ENCODE results near the gene CUX1.
"Not testable (repeated sequence)": the region's sequence is repeated elsewhere in the genome, so short reads cannot be mapped to it uniquely, and the experiment has no call there.

The CUX1 gene

DNA sequence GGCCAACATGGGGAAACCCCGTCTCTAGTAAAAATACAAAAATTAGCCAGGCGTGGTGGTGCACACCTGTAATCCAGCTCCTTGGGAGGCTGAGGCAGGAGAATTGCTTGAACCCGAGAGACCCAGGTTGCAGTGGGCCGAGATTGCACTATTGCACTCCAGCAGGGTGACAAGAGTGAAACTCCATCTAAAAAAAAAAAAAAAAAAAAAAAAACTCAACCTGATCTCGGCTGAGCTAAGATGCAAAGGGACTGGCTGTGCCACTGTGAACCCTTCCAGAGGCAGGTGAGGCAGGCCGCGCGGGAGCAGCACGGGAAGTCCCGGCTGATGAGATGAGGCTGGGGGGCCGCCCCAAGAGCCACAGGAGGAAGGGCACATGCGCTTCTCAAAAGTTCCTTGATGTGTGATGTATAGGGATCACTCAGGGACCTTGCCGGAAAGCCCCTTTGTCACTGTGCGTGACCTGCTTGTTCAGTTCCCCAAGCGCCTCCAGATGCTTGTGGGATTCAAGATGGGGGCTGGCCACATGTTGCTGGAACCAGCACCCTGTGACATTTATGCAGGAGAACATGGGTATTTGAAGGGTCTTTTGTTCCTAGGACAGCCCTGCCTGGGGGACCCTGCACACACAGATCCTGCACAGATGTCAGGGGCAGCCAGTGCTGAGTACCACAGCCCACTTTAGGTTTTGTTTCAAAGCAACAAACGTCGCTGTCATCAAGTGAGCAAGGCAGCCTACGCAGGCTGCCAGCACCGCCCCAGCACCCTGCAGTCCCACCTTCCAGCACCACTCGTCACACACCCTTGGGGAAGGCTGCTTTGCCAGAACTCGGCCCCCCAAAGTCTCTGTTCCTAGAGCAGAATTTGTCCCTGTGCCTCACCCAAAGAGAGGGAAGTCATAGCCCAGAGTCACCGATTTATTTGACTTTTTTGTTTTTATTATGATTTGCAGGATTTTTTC is 394.4 kb downstream of the CUX1 start:
- no peak for ATAC-seq
- no peaks in the 10 kb centered on the region for H3K9me3 Mint-ChIP-seq
- no peak overlapping the region for H3K4me3 Mint-ChIP-seq
- H3K36me3 Mint-ChIP-seq (ENCODE audit: low read depth) = peaks cover 10% of the 10 kb centered on the region
- H3K27ac Mint-ChIP-seq = no peak overlapping the region
- no peaks in the 10 kb centered on the region for H3K4me1 Mint-ChIP-seq
- no peaks in the 10 kb centered on the region for H3K27me3 Mint-ChIP-seq
- no peak for DNase-seq

DNA sequence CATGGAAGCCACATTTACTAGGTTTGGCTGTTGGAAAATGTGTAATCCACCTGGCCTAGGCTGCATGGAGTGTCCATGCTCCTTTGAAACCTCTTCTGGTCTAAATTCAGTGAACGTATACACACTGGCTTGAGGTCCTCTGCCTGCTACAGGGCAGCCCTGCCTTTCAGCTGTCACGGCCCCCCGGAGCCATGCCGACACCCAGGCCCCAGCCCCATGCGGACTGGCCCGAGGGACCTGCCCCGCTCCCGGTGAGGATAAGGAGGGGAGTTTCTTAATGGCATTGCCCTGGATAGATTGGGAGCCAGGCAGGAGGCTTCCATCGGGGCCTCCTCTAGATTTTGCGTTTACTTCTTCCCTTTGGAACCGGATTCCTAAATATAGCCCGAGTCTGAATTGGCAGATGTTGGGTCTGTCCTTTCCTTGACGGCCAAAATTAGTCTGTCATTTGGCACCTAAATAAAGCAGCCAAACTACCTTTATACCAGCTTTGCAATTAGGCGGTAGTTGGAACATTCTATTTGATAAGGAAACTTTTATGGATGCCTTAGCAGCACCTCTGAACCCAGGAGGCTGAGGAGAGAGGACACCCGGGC is 397.1 kb downstream of the CUX1 start:
- no peak for ATAC-seq
- Mint-ChIP-seq H3K9me3 (no peaks in the 10 kb centered on the region), H3K4me3 (no peak overlapping the region), H3K36me3 (ENCODE audit: low read depth) (peaks cover 7% of the 10 kb centered on the region), H3K4me1 (no peaks in the 10 kb centered on the region), H3K27me3 (no peaks in the 10 kb centered on the region), H3K27ac (no peak overlapping the region)
- no peak for DNase-seq

DNA sequence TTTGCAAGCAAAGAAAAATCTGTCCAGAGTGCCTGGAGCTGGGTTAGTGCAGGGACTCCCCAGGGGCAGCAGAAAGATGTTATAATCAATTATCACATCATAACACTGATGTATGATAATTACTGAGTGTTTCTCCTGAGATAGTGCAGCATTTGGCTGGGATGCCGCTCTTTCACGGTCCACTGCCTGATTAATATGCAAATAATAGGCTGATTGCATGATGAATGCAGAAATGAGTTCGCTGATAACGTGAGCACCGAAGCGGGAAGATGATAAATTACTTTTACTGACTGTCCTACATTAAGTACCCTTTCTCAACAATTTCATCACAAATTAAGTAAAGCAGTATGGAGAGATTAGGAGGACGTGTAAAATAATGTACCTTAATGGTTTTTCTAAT is 397.8 kb downstream of the CUX1 start:
- Mint-ChIP-seq H3K4me3 (no peak overlapping the region), H3K4me1 (no peaks in the 10 kb centered on the region), H3K9me3 (no peaks in the 10 kb centered on the region), H3K27me3 (no peaks in the 10 kb centered on the region), H3K27ac (no peak overlapping the region), H3K36me3 (ENCODE audit: low read depth) (peaks cover 7% of the 10 kb centered on the region)
- DNase-seq (no peak), ATAC-seq (no peak)

DNA sequence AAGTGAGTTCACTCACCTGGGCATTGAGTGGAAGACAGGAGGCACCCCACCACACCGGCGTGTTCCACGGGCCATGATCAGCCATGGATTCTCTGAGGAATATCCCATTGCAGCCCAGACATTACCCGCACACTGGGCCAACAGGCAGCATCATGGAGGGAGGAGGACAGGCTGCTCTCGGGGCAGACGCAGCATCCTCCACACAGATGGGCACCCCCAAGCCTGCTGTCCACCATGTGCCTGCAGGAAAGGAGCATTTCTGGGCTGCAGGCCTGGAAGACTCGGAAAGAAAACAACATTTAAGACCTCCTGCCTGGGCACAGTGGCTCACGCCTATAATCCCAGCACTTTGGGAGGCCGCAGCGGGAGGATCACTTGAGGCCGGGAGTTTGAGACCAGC is 398.3 kb downstream of the CUX1 start:
- Mint-ChIP-seq H3K27me3 (no peaks in the 10 kb centered on the region), H3K4me3 (no peak overlapping the region), H3K27ac (no peak overlapping the region), H3K36me3 (ENCODE audit: low read depth) (peaks cover 4% of the 10 kb centered on the region), H3K4me1 (no peaks in the 10 kb centered on the region), H3K9me3 (no peaks in the 10 kb centered on the region)
- ATAC-seq (no peak), DNase-seq (no peak)

DNA sequence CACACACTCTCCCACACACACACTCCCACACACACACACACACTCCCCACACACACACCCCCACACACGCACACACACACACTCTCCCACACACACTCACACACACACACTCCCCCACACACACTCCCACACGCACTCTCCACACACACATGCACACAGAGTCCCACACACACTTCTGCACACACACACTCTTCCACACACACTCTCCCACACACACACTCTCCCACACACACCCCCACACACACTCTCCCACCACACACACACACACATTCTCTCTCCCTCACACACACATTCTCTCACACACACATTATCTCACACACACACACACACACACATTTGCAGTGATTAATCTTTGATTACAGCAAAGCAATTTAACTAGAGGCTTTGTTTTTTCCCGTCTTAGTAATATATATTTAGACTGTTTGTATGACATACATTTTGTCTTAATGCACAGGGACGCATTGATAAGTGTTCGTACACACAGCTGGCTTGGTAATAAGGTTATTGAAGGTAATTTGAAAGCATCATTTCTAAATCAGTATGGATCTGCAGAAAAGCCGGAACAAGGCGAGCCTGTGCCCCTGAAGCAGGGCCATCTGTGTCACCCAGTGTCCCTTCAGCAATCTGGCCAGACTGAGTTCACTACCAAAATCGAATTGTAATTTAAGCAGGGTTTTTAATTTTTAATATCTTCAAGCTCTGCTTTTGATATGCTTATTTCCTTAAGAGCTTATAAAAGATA is 399.3 kb downstream of the CUX1 start:
- no peaks in the 10 kb centered on the region for H3K9me3 Mint-ChIP-seq
- H3K4me3 Mint-ChIP-seq = no peak overlapping the region
- H3K4me1 Mint-ChIP-seq = no peaks in the 10 kb centered on the region
- peaks cover 2% of the 10 kb centered on the region for H3K36me3 Mint-ChIP-seq (ENCODE audit: low read depth)
- H3K27me3 Mint-ChIP-seq = no peaks in the 10 kb centered on the region
- H3K27ac Mint-ChIP-seq = no peak overlapping the region
- ATAC-seq (no peak), DNase-seq (no peak)

DNA sequence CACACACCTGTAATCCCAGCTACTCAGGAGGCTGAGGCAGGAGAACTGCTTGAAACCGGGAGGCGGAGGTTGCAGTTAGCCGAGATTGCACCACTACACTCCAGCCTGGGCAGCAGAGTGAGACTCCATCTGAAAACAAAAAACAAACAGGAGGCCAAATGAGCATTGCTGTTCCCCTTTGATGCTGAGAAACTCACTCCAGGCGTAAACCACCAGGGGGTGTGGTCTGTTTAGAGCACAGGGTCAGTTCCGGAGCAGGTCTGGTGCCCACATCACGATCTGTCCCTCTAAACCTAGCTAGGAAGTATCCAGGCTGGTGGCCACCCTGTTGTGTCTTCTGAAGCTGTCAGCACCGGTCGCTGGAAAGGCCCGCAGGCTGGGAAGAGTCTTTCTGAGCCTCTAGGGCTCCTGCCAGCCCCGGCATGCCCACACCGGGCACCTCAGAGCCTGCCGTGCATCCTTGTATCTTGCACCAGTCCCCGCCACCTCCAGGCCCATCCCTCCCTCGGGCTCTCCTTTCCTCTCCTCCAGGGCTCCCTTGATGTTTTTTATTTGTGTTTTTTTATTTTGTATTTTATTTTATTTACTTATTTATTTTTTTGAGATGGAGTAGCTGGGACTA is 402.9 kb downstream of the CUX1 start:
- no peak for DNase-seq
- Mint-ChIP-seq H3K4me3 (no peak overlapping the region), H3K27ac (no peak overlapping the region), H3K9me3 (no peaks in the 10 kb centered on the region), H3K36me3 (ENCODE audit: low read depth) (peaks cover 2% of the 10 kb centered on the region), H3K4me1 (no peaks in the 10 kb centered on the region), H3K27me3 (no peaks in the 10 kb centered on the region)
- ATAC-seq = no peak

DNA sequence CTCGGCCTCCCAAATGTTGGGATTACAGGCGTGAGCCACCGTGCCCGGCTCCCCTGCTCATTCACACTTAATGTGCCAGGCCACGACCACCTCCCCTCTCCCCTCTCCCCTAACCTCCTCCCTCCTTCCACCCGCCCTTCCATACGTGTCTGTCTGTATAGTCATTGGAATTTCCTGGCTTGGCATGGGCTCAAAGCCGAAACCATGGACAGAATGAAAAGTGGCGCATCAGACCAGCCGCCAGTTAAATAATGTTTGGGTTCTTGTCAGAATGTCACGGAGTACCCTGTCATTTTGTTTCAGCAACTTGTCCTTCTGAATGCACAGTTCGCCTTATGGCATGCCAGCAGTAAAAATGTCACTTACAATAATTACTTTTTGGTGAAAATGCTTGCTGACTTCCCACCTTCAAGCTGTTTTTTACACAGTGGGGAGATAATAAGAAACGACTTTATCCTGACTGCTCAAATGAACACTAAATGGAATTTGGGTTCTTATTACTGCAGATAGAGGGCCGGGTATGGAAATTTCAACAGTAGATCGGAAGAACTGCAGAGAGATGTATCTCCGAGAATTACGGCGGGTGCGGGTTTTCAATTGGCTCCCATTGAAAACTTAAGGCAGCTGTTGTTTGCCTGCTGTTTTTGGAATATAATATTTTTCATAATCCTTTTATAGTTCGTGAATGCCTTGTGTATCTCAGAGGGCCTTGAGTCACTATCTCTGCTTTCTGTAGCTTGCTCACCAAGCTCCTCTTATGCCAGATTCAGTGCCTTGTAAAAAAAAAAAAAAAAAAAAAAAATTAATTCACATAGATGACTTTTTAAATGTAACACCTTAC is 403.8 kb downstream of the CUX1 start:
- H3K9me3 Mint-ChIP-seq = no peaks in the 10 kb centered on the region
- ATAC-seq (no peak), DNase-seq (no peak)
- H3K27ac Mint-ChIP-seq = no peak overlapping the region
- H3K4me3 Mint-ChIP-seq = no peak overlapping the region
- no peaks in the 10 kb centered on the region for H3K4me1 Mint-ChIP-seq
- H3K27me3 Mint-ChIP-seq = no peaks in the 10 kb centered on the region
- peaks cover 2% of the 10 kb centered on the region for H3K36me3 Mint-ChIP-seq (ENCODE audit: low read depth)

DNA sequence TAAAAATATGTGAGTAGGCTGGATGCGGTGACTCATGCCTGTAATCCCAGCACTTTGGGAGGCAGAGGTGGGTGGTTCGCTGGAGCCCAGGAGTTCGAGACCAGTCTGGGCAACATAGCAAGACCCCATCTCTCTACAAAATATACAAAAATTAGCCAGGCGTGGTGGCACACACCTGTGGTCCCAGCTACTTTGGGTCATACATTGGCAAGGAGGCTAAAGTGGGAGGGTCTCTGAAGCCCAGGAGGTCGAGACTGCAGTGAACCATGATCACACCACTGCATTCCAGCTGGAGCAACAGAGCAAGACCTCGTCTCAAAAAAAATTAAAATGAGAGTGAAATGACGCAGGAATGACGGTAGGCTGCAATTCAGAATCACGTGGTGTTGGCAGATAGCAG is 404.5 kb downstream of the CUX1 start:
- Mint-ChIP-seq H3K4me3 (no peak overlapping the region), H3K27me3 (no peaks in the 10 kb centered on the region), H3K9me3 (no peaks in the 10 kb centered on the region), H3K27ac (no peak overlapping the region), H3K4me1 (no peaks in the 10 kb centered on the region), H3K36me3 (ENCODE audit: low read depth) (no peaks in the 10 kb centered on the region)
- DNase-seq (no peak), ATAC-seq (no peak)

DNA sequence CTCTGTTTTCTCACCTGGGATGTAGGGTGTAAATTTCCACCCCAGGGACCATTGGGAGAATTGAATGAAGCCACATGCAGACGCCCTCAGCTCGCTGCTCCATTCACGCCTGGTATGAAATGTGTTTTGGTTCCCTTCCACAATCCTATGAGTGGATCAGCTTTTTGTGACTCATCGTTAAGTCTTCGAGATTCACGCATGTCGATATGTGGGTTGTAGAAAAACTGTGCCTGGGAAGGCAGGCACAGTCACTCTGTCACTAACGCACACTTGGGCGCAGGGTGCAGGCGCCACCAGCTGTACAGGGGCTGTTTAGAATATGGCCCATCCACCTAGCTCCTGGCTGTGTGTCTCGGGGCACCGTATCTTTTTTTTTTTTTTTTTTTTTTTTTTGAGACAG is 405.0 kb downstream of the CUX1 start:
- ATAC-seq = no peak
- H3K4me3 Mint-ChIP-seq = no peak overlapping the region
- H3K36me3 Mint-ChIP-seq (ENCODE audit: low read depth) = no peaks in the 10 kb centered on the region
- no peak overlapping the region for H3K27ac Mint-ChIP-seq
- no peaks in the 10 kb centered on the region for H3K4me1 Mint-ChIP-seq
- no peak for DNase-seq
- H3K27me3 Mint-ChIP-seq = no peaks in the 10 kb centered on the region
- no peaks in the 10 kb centered on the region for H3K9me3 Mint-ChIP-seq

DNA sequence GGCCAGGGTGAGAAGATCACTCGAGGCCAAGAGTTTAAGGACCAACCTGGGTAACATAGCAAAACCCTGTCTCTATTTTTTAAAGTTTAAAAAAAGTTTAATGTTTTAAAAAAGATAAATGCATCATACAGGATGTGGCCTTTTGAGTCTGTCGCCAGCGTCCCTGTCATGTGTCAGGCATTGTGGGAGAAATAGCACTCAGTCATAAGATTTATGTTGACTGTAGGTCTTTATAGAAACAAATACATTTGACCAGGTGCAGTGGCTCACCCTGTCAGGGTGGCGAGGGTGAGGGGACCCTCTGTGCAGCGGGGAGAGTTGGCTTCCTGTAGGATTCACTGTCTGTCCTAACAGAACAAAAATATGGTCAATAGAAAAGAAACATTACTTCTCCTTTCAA is 405.8 kb downstream of the CUX1 start:
- H3K36me3 Mint-ChIP-seq (ENCODE audit: low read depth) = no peaks in the 10 kb centered on the region
- DNase-seq = no peak
- no peaks in the 10 kb centered on the region for H3K27me3 Mint-ChIP-seq
- no peaks in the 10 kb centered on the region for H3K9me3 Mint-ChIP-seq
- H3K4me3 Mint-ChIP-seq = no peak overlapping the region
- no peaks in the 10 kb centered on the region for H3K4me1 Mint-ChIP-seq
- no peak overlapping the region for H3K27ac Mint-ChIP-seq
- ATAC-seq = no peak

DNA sequence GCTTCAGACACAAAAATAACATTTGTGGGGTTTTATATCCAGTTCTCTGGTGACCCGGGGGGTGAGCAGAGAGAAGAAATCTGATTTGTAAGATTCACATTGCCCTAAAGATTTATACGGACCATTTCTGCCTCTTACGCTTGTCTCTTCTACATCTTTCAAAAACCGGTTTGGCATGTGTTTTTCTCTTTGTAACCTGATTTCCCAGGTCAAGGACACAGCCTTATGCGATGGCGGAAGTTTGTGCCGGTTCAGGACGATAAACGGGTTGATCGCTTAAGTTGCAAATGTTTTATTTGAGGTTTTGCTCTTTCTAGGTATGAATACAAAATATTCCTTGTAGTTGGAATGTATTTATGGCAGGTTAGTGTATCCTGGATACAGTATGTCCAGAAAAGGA is 407.6 kb downstream of the CUX1 start:
- Mint-ChIP-seq H3K9me3 (no peaks in the 10 kb centered on the region), H3K4me3 (no peak overlapping the region), H3K27ac (no peak overlapping the region), H3K27me3 (no peaks in the 10 kb centered on the region), H3K36me3 (ENCODE audit: low read depth) (no peaks in the 10 kb centered on the region), H3K4me1 (no peaks in the 10 kb centered on the region)
- ATAC-seq (no peak), DNase-seq (no peak)

DNA sequence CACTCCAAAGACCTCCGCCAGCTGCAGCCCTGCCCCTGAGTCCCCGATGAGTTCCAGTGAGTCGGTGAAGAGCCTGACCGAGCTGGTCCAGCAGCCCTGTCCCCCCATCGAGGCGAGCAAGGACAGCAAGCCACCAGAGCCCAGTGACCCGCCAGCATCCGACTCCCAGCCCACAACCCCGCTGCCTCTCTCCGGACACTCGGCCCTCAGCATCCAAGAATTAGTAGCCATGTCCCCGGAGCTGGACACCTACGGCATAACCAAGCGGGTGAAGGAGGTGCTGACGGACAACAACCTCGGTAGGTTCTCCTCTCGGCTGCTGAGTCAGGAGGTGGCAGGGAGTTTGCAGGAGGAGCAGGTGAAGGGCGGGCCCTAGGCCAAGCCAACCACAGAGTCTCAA is 409.9 kb downstream of the CUX1 start:
- H3K9me3 Mint-ChIP-seq = no peaks in the 10 kb centered on the region
- H3K36me3 Mint-ChIP-seq (ENCODE audit: low read depth) = no peaks in the 10 kb centered on the region
- no peak overlapping the region for H3K4me3 Mint-ChIP-seq
- H3K27me3 Mint-ChIP-seq = no peaks in the 10 kb centered on the region
- DNase-seq = no peak
- no peaks in the 10 kb centered on the region for H3K4me1 Mint-ChIP-seq
- no peak overlapping the region for H3K27ac Mint-ChIP-seq
- no peak for ATAC-seq

DNA sequence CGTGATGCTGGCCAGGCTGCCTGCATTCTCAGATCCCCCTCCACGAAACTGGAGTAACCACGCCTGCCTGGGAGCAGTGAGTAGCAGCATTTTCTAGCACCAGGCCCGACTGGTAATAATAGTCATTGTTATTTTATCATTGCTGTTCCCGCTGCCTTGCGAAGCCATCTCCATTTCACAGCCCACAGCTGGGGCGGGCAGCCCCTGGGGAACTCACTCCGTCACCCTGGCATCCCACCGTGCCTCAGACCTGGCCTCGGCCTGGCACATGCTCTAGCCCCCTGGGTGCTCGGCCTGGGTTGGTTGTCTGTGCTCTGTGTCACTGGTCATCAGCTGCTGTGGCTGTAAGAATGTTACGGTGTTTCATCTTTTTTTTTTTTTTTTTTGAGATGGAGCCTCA is 411.5 kb downstream of the CUX1 start:
- Mint-ChIP-seq H3K27me3 (no peaks in the 10 kb centered on the region), H3K9me3 (no peaks in the 10 kb centered on the region), H3K4me1 (no peaks in the 10 kb centered on the region), H3K27ac (no peak overlapping the region), H3K4me3 (no peak overlapping the region), H3K36me3 (ENCODE audit: low read depth) (no peaks in the 10 kb centered on the region)
- ATAC-seq (no peak), DNase-seq (no peak)

DNA sequence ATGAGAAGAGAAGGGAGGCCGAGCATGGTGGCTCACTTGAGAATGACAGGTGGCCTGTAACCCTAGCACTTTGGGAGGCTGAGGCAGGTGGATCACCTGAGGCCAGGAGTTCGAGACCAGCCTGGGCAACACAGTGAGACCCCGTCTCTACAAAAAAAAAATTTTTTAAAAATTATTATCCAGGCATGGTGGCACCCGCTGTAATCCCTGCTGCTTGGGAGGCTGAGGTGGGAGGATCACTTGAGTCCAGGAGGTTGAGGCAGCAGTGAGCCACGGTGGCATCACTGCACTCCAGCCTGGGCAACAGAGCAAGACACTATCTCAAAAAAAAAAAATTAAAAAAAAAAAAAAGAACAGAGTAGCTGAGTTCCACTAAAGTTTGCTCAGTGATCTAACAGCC is 412.7 kb downstream of the CUX1 start:
- H3K27me3 Mint-ChIP-seq; H3K4me3 Mint-ChIP-seq; H3K27ac Mint-ChIP-seq; H3K9me3 Mint-ChIP-seq; H3K36me3 Mint-ChIP-seq (ENCODE audit: low read depth); DNase-seq; H3K4me1 Mint-ChIP-seq; ATAC-seq: not testable (repeated sequence)

Measured in activated naive CD8-positive, alpha-beta T cell treated with anti-CD3 and anti-CD28 coated beads, Interleukin-2, amount 50 U/mL, for 24 hours (primary cell).